Left lung (tissue), 14 donors: Measurements from ENCODE around the gene OR1I1. TPM values are rescaled to one million over a fixed set of nuclear protein-coding genes. Genes with fewer than 3 reads are reported as not detected.

Source experiments
- ATAC-seq: fragments of 200-7000 bp; cut with Tn5 transposase; one replicate; pipeline ENCODE4 v1.9.1; 2020; ENCODE audit warnings: moderate library complexity
- DNase-seq, 4 donors: peaks; one replicate each; pipeline ENCODE4 v3.0.0-alpha.2; 2013 to 2020
- H3K27ac ChIP-seq, 2 donors: fragments of 200-600 bp; sonication (generic) in 1 of 2; one replicate each; pipeline versions ENCODE4 v1.5.0 to v1.8.0; 2020 to 2021
- H3K27me3 ChIP-seq, 2 donors: fragments of 200-600 bp; sonication (generic) in 1 of 2; one replicate each; pipeline versions ENCODE4 v1.5.0 to v1.8.0; 2020 to 2021
- H3K36me3 ChIP-seq, 2 donors: fragments of 200-600 bp; sonication (generic) in 1 of 2; one replicate each; pipeline versions ENCODE4 v1.5.0 to v1.8.0; 2020 to 2021
- H3K4me1 ChIP-seq, 2 donors: fragments of 200-600 bp; one replicate each; pipeline ENCODE4 v1.8.0; 2021
- H3K4me3 ChIP-seq, 2 donors: fragments of 200-600 bp; sonication (generic) in 1 of 2; one replicate each; pipeline versions ENCODE4 v1.5.0 to v1.8.0; 2020 to 2021; ENCODE audit warnings: mild to moderate bottlenecking in 1 of 2
- H3K9me3 ChIP-seq, 2 donors: fragments of 200-600 bp; sonication (generic) in 1 of 2; one replicate each; pipeline versions ENCODE4 v1.5.0 to v1.8.0; 2020 to 2021
- CTCF ChIP-seq, 2 donors: fragments of 200-600 bp; sonication (generic) in 1 of 2; IDR thresholded peaks; one replicate each; pipeline versions ENCODE4 v1.5.0 to v1.8.0; 2021; ENCODE audit warnings: antibody characterized with exemption in 2 of 2
- intact Hi-C, 2 donors: fragments of 100-400 bp; cut with DNase I; formaldehyde crosslinking; loops; one replicate each; pipeline versions ENCODE4 v1.11.2 to v1.14.2; 2022
- long read RNA-seq, 12 donors: library from polyadenylated mRNA in 2 of 12; unstranded in 2 of 12; transcript quantifications; one replicate each; pipeline ENCODE4 v2.0.0 and lab custom pipeline, GENCODE V29; 2019 to 2026
- polyA plus RNA-seq, 6 donors: library from polyadenylated mRNA; unstranded; fragments of 120-200 nt; gene quantifications; one replicate each; pipeline ENCODE4 v1.2.1, GENCODE V29; 2013; ENCODE audit not compliant: insufficient read length in 6 of 6
- total RNA-seq, 2 donors: library from RNA; stranded (reverse); fragmentation: NEBNext Ultra II Directional; extraction: Animal tissue kit (Norgen Biotek cat#: 25700); gene quantifications; one replicate each; pipeline ENCODE4 v1.2.1, GENCODE V29; 2021
- donor health status: DM: no; HTN: yes; CAD: no.
- donor health status: DM: no; HTN: no; CAD: no.

Gene OR1I1
- total RNA-seq, result not detected
- polyA plus RNA-seq, result under 1 TPM; 0.07 to 0.14 (median 0.09) TPM
- long read RNA-seq, donor 1, result 0 reads
- long read RNA-seq, donor 2, result 0 reads
- long read RNA-seq, donor 3, result 0 reads
- long read RNA-seq, donor 4, result 0 reads
- long read RNA-seq, donor 5, result 0 reads
- long read RNA-seq, donor 6, result 0 reads
- long read RNA-seq, donor 7, result 0 reads
- long read RNA-seq, donor 8, result 0 reads
- long read RNA-seq, donor 9, result 0 reads
- long read RNA-seq, donor 10, result 0 reads
- long read RNA-seq, donor 11, result 0 reads
- long read RNA-seq, donor 12, result 0 reads

- no peak within 1 kb of the TSS for H3K4me3 ChIP-seq
- no peak for TF ChIP-seq CTCF (IDR thresholded peaks at IDR 0.05)
- H3K36me3 ChIP-seq, result no peaks in the 10 kb centered on the region
- H3K27me3 ChIP-seq, result peaks cover 0 to 59% of the 10 kb centered on the region in 2 donors
- no peak within 1 kb of the TSS for H3K27ac ChIP-seq
- ATAC-seq, result no peak
- intact Hi-C loops, result no loop called here
- no peaks in the 10 kb centered on the region for H3K4me1 ChIP-seq
- no peaks in the 10 kb centered on the region for H3K9me3 ChIP-seq
- no peak for DNase-seq
Measured at GRCh38 chr19:15081911-15082310, at the start of gene OR1I1. Gene OR1I1, plus strand, starts transcription at chr19:15082211. Its CDS starts 4,855 bp downstream, at chr19:15087066.

- no peak for ATAC-seq
- Histone ChIP-seq H3K4me3 (no peak overlapping the region), H3K27me3 (peaks cover 0 to 38% of the 10 kb centered on the region in 2 donors), H3K4me1 (no peaks in the 10 kb centered on the region), H3K36me3 (no peaks in the 10 kb centered on the region), H3K27ac (no peak overlapping the region), H3K9me3 (no peaks in the 10 kb centered on the region)
- intact Hi-C loops, result no loop called here
- no peak for TF ChIP-seq CTCF (IDR thresholded peaks at IDR 0.05)
- DNase-seq, result no peak
Measured at GRCh38 chr19:15035795-15036311, 46.2 kb upstream of the OR1I1 start.

GRCh38 chr19:15037586-15037985 is 44.4 kb upstream of the OR1I1 start:
- Histone ChIP-seq H3K9me3 (no peaks in the 10 kb centered on the region), H3K27me3 (peaks cover 0 to 43% of the 10 kb centered on the region in 2 donors), H3K27ac (no peak overlapping the region), H3K36me3 (no peaks in the 10 kb centered on the region), H3K4me1 (no peaks in the 10 kb centered on the region), H3K4me3 (no peak overlapping the region)
- TF ChIP-seq CTCF (IDR thresholded peaks at IDR 0.05), result no peak
- intact Hi-C loops, result no loop called here
- ATAC-seq (no peak), DNase-seq (peak in 2 of 4 donors; percentile 14 to 43)

- Histone ChIP-seq H3K4me3 (no peak overlapping the region), H3K36me3 (no peaks in the 10 kb centered on the region), H3K27me3 (peaks cover 0 to 42% of the 10 kb centered on the region in 2 donors), H3K4me1 (no peaks in the 10 kb centered on the region), H3K9me3 (no peaks in the 10 kb centered on the region), H3K27ac (no peak overlapping the region)
- intact Hi-C loops, result no loop called here
- no peak for ATAC-seq
- DNase-seq, result no peak
- TF ChIP-seq CTCF (IDR thresholded peaks at IDR 0.05), result no peak
Measured at GRCh38 chr19:15038294-15038693, 43.7 kb upstream of the OR1I1 start.

- no peak overlapping the region for H3K4me3 ChIP-seq
- ATAC-seq (no peak), DNase-seq (no peak)
- H3K36me3 ChIP-seq, result no peaks in the 10 kb centered on the region
- no peak overlapping the region for H3K27ac ChIP-seq
- peaks cover 1 to 22% of the 10 kb centered on the region in 2 donors for H3K27me3 ChIP-seq
- no peak for TF ChIP-seq CTCF (IDR thresholded peaks at IDR 0.05)
- H3K9me3 ChIP-seq, result no peaks in the 10 kb centered on the region
- intact Hi-C loops, result no loop called here
- no peaks in the 10 kb centered on the region for H3K4me1 ChIP-seq
Measured at GRCh38 chr19:15042003-15042402, 40.0 kb upstream of the OR1I1 start.
